HEK293 (cell line): Measurements from ENCODE around the gene OAT.
A peak's percentile ranks its signal among the peaks of the same experiment; 100 is the strongest.

Source experiments
- INSM2 ChIP-seq: fragments of 450-650 bp; formaldehyde crosslinking; IDR thresholded peaks from 2 replicates; pipeline ENCODE4 v1.5.1; 2016; ENCODE audit warnings: missing biosample characterization, missing genetic modification characterization
- ZNF280D ChIP-seq: fragments of 450-650 bp; formaldehyde crosslinking; IDR thresholded peaks from 2 replicates; pipeline ENCODE4 v1.5.1; 2016; ENCODE audit warnings: missing biosample characterization, missing genetic modification characterization
- ZNF596 ChIP-seq: fragments of 450-650 bp; IDR thresholded peaks from 2 replicates; pipeline ENCODE4 v1.5.0; 2018; ENCODE audit warnings: missing biosample characterization, mild to moderate bottlenecking, missing genetic modification characterization, moderate library complexity
- TF ChIP-seq, protein P1 (sequence below): fragments of 450-650 bp; formaldehyde crosslinking; IDR thresholded peaks from 2 replicates; pipeline ENCODE4 v1.5.1; 2016; ENCODE audit warnings: missing biosample characterization, missing genetic modification characterization, low read depth

DNA sequence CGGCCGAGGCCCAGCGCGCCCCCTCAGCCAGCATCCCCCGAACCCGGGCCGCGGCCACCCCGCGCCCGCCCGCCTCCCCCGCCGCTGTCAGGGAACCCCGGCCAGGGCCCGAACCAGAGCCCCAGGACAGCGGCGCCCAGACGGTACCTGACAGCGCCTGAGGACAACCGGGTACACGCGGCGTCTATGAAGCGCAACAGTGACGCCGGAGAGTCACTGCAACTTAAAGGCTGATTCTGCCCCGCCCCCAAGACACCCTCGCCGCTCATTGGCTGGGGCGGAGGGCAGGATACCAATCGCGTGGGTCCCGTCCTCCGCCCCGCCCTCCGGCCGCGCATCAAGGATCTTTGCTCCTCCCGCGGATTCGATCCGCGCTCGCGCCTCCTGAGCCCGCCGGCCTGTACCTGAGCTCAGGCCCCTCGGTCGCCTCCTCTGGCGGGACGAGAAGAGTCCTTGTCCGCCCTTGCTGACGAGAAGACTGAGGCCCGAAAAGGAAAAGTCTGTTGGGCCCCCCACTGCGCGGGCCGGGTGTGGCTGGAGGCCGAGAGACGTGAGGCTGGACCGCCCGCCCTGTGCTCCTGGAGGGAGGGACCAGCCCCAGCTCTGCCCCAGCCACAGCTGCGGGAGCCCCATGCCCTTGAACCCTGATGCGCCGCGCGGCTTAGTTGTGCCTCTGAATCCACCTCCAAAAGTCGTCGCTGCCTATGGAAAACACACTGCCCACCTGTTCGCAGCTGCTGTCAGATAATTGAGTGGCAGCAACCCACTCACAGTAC, at the start of gene OAT:
- TF ChIP-seq INSM2 (tag by site-specific recombination) (no peak), ZNF280D (tag by site-specific recombination) (no peak), ZNF596 (0 out of 2 replicates have a peak, but pooled peaks have one; percentile 4)
- TF ChIP-seq, protein P1, sequence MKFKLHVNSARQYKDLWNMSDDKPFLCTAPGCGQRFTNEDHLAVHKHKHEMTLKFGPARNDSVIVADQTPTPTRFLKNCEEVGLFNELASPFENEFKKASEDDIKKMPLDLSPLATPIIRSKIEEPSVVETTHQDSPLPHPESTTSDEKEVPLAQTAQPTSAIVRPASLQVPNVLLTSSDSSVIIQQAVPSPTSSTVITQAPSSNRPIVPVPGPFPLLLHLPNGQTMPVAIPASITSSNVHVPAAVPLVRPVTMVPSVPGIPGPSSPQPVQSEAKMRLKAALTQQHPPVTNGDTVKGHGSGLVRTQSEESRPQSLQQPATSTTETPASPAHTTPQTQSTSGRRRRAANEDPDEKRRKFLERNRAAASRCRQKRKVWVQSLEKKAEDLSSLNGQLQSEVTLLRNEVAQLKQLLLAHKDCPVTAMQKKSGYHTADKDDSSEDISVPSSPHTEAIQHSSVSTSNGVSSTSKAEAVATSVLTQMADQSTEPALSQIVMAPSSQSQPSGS (tag by site-specific recombination): no peak
